GM19238 (cell line): ENCODE data around the gene SEMA4D.

Source experiments
- DNase-seq: peaks from one replicate; pipeline ENCODE4 v3.0.0; 2011; ENCODE audit warnings: low spot score; ENCODE audit not compliant: insufficient read length

The SEMA4D gene

DNA sequence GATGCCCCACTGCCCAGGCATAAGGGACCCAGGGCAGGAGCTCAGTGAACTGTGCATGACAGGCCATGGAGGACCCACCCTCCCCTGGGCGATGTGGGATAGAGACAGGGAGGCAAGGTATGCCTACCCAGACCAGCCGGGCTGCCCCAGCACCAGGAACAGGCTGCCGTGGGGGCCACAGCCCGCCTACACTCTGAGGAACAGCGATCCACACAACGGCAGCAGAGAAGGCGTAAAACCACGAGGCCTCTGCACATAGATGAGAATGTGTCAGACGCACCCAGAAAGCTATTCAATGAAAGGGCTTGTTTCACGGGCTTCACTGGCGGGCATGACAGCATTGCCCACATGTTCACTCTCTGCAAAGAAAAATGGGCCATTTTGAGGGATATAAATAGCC, 49.5 kb downstream of the SEMA4D start:
- no peak for DNase-seq

DNA sequence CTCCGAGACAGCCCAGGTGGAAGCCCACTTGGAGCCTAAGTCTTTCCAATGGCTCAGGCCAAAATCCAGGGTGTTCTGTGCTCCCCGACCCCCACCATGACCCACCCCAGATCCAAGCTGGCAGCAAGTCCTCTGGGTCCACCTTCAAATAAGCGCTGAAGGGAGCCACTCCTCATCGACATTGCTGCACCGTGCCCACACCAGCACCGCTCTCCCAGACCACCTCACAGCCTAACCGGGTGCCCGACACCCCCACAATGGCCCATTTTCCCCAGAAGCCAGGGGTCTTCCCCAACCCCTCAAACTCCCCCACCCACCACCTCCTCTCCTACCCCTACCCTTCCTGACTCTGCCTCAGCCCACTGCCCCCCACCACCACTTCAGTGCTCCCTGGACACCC, 50.5 kb downstream of the SEMA4D start:
- DNase-seq, result no peak

DNA sequence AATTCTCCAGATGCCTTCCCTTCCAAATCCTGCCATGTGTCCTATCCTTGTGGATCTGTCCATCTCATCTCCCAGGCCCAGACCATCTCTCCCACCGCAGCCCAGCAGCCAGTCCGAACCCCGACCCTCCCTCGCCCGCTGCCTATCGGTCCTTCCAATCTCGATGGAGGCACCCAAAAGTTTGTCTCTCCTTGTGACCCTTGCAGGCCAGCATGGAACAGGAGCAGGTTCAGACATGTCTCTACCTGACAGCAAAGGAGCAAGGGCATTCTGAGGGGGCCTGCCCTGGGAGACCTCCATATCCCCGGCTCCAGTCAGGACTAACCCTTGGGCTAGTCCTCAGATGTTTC, 51.0 kb downstream of the SEMA4D start:
- DNase-seq, result no peak

DNA sequence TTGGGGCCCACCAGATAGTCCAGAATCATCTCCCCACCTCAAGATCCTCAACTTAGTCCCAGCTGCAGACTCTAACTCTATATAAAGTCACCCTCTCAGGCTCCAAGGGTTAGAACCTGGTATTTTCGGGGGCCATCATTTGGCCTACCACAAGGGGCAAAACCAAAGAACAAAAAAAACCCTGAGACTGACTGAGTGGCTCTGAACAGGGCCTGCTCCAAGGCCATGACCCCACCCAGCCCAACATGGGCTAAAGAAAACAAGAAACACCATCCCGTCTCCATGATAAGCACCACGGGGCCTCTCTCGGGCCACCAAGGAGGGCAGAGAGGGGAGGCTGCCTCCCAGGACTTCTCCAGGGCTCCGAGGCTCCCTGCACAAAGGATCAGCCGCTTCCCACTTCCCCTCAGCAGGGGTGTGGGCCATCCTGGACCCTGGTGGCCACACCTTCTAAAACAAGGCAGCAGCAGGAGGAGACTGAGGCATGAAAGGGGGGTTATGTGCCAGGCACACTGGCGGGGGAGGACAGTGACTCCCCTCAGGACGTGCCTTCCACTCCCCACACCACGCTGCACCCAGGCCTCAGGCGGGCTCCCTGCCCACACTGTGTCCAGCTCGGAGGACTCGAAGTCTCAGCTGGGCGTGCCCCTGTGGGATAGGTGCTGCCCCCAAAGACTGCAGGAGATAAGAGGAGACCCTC, 51.5 kb downstream of the SEMA4D start:
- no peak for DNase-seq

DNA sequence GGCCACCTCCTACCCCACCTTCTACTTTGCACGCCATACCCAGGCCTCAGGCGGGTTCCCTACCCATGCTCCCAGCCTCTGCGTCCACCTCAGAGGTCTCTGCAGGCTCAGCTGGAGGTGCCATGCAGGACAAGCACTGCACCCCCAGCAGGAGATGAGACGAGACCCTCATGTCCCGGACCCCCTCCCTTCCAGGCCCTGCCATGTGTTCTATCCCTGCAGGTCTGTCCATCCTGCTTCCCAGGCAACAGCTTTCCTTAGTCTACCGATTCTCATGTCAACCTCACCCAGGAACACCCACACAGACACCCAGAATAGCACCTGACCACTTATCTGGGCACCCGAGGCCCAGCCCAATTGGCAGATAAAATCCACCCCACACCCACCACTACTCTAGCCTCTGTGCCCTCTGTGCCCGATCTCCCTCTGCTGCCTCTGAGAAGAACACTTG, 52.1 kb downstream of the SEMA4D start:
- no peak for DNase-seq

DNA sequence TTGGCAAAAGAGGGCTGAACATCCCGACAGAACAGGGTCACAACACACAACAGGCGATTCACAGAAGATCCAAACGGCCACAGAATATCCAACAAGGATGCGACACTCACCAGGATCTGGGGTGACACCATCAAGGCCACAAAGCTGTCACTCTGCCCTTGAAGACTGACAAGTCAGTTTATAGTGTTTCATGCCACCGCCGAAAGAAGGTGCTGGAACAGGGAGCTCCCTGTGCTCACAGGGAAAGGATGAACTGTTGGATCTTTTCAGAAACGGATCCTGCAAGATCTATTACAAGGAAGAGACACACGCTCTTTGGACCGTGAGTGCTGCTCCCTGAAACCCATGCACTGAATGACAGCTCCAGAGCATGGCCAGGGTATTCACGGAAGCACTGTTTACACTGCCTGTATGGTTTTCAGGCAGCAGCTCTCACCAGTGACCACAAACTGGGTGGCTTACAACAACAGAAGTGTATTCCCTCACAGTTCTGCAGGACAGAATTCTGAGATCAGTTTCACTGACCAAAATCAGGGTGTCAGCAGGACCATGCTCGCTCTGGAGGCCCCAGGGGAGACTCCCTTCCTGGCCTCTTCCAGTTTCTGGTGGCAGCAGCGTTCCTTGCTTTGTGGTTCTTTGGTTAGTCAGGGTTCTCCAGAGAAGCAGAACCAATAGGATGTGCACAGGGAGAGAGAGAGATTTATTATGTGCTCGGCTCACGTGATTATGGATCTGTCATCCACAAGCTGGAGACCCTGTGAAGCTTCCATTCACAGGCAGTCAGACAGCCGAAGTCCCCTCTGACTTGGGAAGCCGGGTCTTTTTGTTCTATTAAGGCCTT, 52.8 kb downstream of the SEMA4D start:
- no peak for DNase-seq

DNA sequence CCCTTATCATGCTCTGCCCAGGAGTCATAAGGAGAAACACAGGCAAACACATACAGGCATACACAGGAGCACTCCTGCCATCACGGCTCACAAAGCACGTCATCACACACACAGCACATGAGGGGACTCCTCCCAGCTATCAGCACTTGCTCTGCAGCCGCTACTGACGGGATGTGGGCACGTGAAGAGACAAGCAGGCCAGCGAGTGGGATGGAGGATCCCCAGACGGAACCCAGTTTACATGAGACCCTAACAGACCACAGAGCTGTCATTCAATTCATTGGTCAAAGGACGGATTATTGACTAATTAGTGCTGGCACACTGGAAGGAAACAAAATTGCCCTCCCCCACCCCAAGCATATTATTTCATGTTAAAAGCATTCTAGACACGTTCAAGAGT, 53.6 kb downstream of the SEMA4D start:
- no peak for DNase-seq

DNA sequence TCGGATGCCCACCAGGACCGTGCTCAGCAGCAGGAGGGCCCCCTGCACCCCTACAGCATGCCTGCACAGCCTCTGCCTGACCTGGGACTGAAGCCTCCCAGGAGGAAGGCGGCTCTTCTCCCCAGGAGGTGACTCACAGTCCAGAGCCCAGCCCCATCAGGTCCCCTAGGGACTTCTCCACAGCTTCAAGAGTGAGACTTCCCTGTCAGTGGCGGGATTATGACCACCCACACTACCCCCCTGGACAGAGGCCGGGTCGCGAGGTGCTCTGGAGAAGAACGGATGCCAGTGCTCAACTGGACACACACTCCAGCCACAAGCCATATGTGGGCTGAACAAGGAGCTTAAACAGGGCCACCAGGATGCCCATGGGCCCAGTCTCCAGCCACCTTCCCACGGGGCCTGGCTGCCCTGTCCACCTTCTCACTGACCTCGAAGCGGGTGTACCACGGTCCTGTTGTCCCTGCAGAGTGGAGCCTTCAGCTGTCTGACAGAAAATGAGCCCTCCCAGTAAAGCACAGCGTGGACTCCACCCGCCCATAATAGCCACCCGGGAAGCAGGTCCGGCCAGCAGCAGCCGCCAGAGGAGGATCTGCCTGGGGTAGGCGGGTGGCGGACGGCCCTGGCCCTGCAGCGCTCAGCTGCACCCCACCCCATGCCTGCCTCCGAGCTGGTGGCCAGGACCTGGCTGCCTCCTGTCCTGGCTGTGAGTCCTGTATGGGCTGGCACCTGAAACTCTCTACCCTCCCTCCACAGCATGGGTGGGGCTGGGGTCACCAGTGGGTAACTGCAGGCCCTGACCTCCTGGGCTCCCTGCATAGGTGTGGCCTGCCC, 54.7 kb downstream of the SEMA4D start:
- no peak for DNase-seq

DNA sequence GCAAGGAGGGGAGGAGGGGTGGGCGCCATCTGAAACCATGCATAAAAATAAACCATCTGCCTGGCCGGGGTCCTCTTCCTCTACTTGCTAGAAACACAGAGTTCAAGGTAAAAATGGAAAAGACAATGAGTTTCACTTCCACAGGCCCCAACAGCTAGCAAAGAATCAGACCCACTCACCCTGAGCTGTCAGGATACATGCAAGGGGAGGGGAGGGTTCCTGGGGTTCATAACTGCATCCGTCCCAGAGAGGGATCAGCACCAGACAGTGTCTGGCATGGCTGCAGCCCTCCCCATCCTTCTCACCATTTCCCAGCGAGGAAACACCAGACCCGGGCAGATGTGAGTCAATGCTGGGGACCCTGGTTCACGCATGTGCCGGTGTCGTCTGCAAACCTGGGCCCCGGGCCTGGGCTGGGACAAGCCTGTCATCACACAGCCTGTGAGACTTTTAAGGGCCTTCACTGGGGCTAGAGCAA, 55.4 kb downstream of the SEMA4D start:
- peak; percentile 49 for DNase-seq

DNA sequence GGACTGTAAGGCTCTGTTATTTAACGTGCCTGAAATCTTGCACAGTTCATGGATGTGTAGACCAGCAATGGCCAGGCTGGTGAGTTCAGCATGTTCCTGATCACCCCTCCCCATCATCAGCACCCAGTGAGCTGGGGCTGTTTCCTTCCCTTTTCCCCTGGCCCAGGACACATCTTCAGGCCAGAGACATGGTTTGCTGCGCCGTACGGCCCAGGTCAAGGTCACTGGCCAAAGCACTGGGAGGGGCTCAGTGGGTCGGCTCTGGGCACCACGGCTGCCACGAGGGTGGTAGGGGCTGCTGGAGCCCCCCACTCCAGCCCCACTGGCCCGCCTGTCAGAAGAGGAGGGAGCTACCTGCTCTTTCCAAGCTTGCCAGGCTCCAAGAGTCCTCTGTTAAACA, 55.9 kb downstream of the SEMA4D start:
- no peak for DNase-seq

DNA sequence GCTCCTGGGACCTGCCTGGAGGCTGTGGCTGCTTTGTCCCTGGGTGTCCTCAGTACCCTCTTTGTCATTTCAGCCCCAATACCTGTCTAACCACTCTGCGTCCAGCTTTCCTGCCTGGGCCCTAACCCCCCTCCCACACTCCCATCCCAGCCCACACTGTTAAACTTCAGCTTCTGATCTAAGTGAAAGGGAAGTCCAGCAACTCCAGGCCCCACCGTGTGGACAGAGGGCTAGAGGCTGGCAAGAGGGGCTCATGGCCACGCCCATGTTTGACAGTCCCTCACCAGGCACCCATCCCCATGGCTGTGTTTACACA, 56.3 kb downstream of the SEMA4D start:
- DNase-seq, result no peak

DNA sequence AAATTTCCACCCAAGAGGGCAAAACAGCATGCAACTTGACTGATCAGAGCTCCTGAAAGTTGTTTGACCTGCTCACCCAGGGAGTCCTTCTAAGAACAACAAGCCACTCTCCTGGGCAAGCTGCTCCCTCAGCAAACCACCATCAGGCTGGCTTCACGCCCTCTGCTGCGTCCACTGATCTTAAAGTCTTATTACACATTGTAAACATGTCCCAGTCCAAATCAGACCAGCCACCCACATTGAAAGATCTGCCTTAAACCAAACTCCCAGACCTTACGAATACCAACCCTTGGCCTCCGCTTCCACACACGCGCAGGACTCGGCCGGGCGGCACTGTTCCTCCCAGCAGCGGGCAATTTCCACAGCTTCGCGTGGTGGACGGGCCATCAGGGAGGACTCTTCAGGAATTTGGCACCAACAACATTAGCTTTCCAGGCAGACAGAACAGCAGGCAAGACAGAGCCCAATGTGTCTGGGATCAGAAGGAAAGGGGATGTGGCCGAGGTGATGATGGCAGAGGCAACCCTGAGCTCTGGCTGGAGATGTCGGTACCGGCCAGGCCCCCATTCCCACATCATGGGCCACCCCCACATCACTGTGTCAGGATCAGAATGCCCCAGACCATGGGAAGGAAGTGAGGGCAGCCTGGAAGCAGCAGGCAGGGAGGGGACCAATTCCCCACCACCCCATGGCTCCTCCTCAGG, 56.8 kb downstream of the SEMA4D start:
- DNase-seq, result no peak

DNA sequence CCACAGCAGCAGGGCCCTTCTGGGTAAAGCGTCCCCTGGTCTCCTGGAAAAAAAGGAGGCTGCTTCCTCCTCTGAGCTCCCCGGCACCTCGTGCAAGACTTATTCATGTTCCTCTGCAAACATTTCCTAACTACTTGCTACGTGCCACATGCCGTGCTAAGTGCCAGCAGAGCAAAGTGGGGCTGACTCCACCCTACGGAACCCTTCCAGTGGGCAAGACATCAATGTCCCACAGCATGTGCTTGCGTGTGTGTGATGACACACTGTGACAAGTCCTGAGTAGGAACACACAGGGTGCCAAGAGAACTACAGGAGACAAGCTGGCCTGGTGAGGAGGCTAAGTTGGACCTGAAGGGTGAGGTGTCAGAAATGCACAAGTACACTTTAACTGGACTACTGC, 57.4 kb downstream of the SEMA4D start:
- DNase-seq, result no peak

DNA sequence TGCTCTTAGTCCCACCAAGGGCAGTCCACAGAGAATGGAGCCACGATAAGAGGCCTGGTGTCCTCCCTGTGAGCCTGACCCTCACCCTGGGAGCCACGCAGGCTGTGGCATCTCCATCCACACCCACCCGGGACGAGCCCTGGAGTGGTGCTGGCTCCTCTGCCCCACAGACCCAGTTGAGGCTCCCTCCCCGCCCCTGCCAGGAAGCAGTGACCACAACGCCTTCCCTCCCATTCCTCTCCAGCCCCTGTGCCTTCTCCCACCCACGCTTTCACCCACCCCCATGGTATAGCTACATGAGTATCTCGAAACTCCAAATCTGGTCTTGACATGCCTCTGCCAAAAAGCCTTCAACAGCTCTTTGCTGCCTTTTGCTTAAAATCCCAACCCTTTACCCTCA, 57.9 kb downstream of the SEMA4D start:
- DNase-seq, result no peak

DNA sequence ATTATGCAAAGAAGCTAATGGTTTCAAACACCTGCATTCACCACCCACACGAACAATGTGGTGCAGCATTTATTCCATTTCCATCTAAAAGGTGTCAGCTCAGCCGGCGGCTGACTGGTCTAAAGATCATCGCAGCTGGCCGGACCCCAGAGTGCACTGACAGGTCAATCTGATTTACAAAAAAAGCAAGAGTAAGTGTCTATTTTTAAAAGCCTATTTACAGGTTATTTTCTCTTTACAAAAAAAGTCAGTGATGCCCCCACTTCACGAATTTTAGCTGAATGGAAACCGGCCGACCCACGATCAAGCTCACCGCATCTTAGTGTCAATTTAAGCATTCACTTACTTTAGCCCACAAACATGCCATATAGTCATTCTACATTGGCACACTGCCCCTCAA, 58.3 kb downstream of the SEMA4D start:
- no peak for DNase-seq

DNA sequence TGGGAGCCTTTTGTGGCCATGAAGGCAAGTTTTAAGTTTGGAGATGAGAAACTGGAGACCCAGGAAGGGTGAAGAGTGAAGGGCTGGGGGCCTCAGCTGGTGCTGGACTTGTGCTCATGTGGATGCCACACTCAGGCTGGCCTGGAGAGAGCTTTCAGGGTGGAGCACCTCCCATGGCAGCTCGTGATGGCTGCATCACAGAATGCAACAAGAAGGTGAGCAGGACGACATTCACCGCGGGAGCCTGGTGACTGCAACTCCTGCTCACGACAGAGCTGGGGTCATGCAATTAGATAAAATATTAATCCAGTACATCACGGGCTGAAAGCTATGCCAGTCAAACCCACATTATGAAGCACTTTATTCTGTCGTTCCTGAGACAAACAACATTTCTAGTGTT, 59.7 kb downstream of the SEMA4D start:
- DNase-seq, result no peak

DNA sequence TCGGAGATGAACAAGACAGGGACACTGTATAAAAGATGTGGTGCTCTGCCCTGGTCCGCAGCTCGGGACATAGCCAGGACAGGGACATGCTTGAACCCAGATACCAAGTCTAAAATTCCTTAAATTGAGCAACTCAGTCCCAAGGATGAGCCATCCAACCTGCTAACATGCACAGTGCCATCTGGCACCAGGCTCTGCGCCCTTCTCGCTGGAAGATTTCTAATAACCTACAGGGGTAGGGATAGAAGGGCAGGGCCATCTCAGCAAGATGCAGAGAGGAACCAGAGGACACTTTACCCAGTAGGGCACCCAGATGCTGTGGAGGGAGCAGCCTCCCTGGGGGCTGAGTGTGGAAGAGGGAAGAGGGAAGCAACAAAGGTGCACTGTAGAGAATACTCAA, 60.1 kb downstream of the SEMA4D start:
- DNase-seq, result no peak

DNA sequence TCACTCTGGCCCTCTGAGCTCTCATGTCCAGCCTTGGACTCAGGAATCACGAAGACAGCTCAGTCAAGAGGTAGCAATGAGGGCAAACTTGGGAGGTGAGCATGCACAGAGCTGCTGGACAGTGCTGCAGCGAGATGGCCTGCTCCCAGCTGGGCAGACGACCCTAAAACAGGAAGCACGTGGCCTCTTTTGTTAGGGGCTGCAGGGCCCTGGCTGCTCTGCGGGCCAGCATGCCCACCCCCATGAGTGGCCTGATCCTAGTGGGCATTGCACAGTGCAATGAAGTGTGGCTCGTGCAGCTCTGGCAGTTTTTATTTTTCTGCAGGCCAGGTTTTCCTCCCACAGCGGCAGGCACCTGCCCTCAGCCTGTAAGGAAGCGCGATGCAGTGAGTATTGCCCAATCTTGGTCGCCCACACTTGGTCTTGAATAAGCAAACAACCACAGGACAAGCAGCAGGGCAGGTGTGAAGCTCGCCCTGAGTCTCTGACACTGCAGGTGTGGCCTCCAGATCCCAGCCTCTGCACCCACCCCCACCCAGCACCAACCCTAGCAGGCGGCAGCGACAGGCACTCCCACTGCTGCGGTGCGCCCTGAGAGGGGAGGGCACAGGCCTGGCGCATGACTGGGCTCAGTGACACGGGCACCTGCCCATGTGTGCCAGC, 60.8 kb downstream of the SEMA4D start:
- no peak for DNase-seq

DNA sequence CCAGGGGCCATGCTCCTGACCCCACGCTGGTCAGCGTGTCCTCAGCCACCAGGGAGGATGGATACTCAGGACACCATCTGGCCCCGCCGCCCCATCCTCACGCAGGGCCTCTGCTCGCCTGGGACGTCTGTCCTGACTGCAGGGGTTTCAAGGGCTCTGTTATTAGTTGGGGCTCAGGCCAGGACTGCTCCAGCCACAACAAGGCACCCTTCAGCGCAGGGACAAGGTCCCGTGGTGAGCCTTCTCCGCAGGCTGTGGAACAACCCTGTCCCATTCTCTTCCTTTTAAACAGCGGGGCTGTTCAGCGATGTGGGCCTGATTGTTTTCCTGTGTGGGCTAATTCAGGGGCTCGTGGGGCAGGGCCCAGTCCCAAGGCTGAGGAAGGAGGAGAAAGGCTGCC, 61.6 kb downstream of the SEMA4D start:
- no peak for DNase-seq

DNA sequence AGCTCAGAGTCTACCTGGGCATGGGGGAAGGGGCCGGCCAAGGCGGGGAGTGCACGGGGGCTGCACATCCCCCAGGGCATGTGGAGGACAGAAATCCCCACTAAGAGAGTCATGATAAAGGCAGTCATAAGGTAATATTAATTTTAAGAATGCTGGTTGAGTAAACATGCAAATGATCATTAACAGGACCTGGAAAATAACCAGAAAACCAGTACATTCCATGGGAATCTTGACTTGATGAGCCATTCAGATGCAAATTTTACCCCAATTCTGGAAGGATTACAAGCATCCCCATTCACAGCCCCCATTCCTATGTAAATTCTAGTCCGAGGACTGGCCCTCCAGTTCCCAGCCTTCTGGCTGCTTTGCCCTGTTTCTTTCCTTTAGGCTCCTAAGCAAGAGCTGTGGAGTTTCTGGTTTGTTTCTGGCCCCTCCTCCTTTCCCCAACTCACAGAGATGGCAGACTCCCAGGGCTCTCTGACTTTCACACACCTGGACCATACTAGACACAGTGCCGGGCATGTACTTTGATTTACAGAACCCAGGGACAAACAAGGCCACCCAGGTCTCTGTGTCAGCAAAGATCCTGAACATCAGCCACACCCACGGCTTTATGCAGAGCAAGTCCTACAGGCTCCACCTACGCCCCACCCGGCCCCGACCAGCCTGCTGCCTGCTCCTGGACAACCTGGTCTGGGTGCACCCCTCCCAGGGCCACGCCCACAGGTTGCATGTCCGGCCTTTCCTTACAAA, 62.7 kb downstream of the SEMA4D start:
- DNase-seq, result no peak
